HepG2 (cell line): Measurements from ENCODE around the gene ANAPC2. TPM values are rescaled to one million over a fixed set of nuclear protein-coding genes. Genes with fewer than 3 reads are reported as not detected.
A peak's percentile ranks its signal among the peaks of the same experiment; 100 is the strongest.

ENCODE experiments used
- ARNT ChIP-seq: fragments of 450-650 bp; IDR thresholded peaks from 2 replicates; pipeline ENCODE4 v1.6.1; 2017
- ATM ChIP-seq: fragments of 450-650 bp; IDR thresholded peaks from 2 replicates; pipeline ENCODE4 v1.7.1; 2017; ENCODE audit warnings: mild to moderate bottlenecking, borderline replicate concordance
- FOXK2 ChIP-seq: fragments of 450-650 bp; IDR thresholded peaks from 2 replicates; pipeline ENCODE4 v1.6.1; 2016
- HDAC1 ChIP-seq: sonication (generic); formaldehyde crosslinking; IDR thresholded peaks from 2 replicates; pipeline ENCODE4 v1.5.1; 2020; ENCODE audit warnings: mild to moderate bottlenecking, missing genetic modification reagents
- HES4 ChIP-seq: sonication (generic); formaldehyde crosslinking; IDR thresholded peaks from 2 replicates; pipeline ENCODE4 v1.9.0; 2021; ENCODE audit warnings: mild to moderate bottlenecking, missing genetic modification reagents, borderline replicate concordance
- MZF1 ChIP-seq: sonication (generic); formaldehyde crosslinking; IDR thresholded peaks from 2 replicates; pipeline ENCODE4 v1.8.1; 2023; ENCODE audit warnings: mild to moderate bottlenecking, missing genetic modification reagents, borderline replicate concordance
- PAF1 ChIP-seq: IDR thresholded peaks from 2 replicates; pipeline ENCODE4 v1.6.1; 2016; ENCODE audit warnings: missing genetic modification reagents, missing compliant biosample characterization
- POLR2A ChIP-seq, 2 experiments: IDR thresholded peaks; 2 replicates each; pipeline ENCODE4 v1.6.1; 2011; ENCODE audit warnings: low read depth in 2 of 2, low read length in 2 of 2, mild to moderate bottlenecking in 1 of 2, moderate library complexity in 1 of 2; ENCODE audit not compliant: insufficient read depth in 1 of 2
- RERE ChIP-seq: IDR thresholded peaks from 2 replicates; pipeline ENCODE4 v1.6.1; 2016; ENCODE audit warnings: low read depth, missing genetic modification reagents, missing compliant biosample characterization
- THRA ChIP-seq: sonication (generic); formaldehyde crosslinking; IDR thresholded peaks from 2 replicates; pipeline ENCODE4 v1.4.0; 2020; ENCODE audit warnings: missing genetic modification reagents, borderline replicate concordance
- ZBTB42 ChIP-seq: sonication (generic); formaldehyde crosslinking; IDR thresholded peaks from 2 replicates; pipeline ENCODE4 v1.5.0; 2020; ENCODE audit warnings: mild to moderate bottlenecking, missing genetic modification reagents
- ZNF10 ChIP-seq: sonication (generic); formaldehyde crosslinking; IDR thresholded peaks from 2 replicates; pipeline ENCODE4 v1.4.0; 2020; ENCODE audit warnings: mild to moderate bottlenecking, low read depth, missing genetic modification reagents, borderline replicate concordance
- ZNF225 ChIP-seq: sonication (generic); formaldehyde crosslinking; IDR thresholded peaks from 2 replicates; pipeline ENCODE4 v1.4.0; 2020; ENCODE audit warnings: mild to moderate bottlenecking, missing genetic modification reagents
- ZNF33A ChIP-seq: sonication (generic); formaldehyde crosslinking; IDR thresholded peaks from 2 replicates; pipeline ENCODE4 v1.5.1; 2020; ENCODE audit warnings: missing genetic modification reagents, mild to moderate bottlenecking, moderate library complexity, borderline replicate concordance
- ZNF414 ChIP-seq: sonication (generic); formaldehyde crosslinking; IDR thresholded peaks from 2 replicates; pipeline ENCODE4 v1.5.0; 2020; ENCODE audit warnings: missing genetic modification reagents
- ZNF709 ChIP-seq: sonication (generic); formaldehyde crosslinking; IDR thresholded peaks from 2 replicates; pipeline ENCODE4 v1.5.0; 2020; ENCODE audit warnings: mild to moderate bottlenecking, missing genetic modification reagents
- ZNF770 ChIP-seq: sonication (generic); formaldehyde crosslinking; IDR thresholded peaks from 2 replicates; pipeline ENCODE4 v1.5.0; 2020; ENCODE audit warnings: mild to moderate bottlenecking, missing genetic modification reagents
- ZNF780A ChIP-seq: sonication (generic); formaldehyde crosslinking; IDR thresholded peaks from 2 replicates; pipeline ENCODE4 v1.8.0; 2022; ENCODE audit warnings: mild to moderate bottlenecking, missing genetic modification reagents, moderate library complexity
- ZNF784 ChIP-seq: sonication (generic); formaldehyde crosslinking; IDR thresholded peaks from 2 replicates; pipeline ENCODE4 v1.5.1; 2020; ENCODE audit warnings: missing genetic modification reagents, mild to moderate bottlenecking, borderline replicate concordance
- polyA plus RNA-seq, 8 experiments: library from polyadenylated mRNA; depleted of rRNA in 3 of 8; stranded (reverse) in 7 of 8; unstranded in 1 of 8; fragments of >200 nt; fragmentation: Illumina TruSeq in 4 of 8; extraction: Trizol in 4 of 8; gene quantifications; 2 replicates each; pipeline versions ENCODE4 v1.2.1 to v1.2.3, GENCODE V29; 2011 to 2016; ENCODE audit warnings: low read depth in 4 of 8, missing spikeins in 1 of 8, mixed read lengths in 1 of 8; ENCODE audit not compliant: insufficient read depth in 1 of 8
- total RNA-seq, 5 experiments: library from RNA; depleted of rRNA; stranded (reverse); fragments of >200 nt; fragmentation: Illumina TruSeq; extraction: Trizol; gene quantifications; 2 replicates each; pipeline ENCODE4 v1.2.3, GENCODE V29; 2016; ENCODE audit warnings: low read depth in 1 of 5

Gene ANAPC2
- total and polyA plus RNA-seq, 2 of the 13 experiments (the other 11 are each of a cell fraction or from before 2014, with no cell fraction given) = 12.3 to 15.4 TPM

GRCh38 chr9:137235424-137236237 lies 47.3 kb upstream of the ANAPC2 start (continued):
- TF ChIP-seq ZNF709 (no peak), ZNF10 (CRISPR knock-in tag) (no peak), MZF1 (CRISPR knock-in tag) (no peak), POLR2A (IDR thresholded peaks at IDR 0.05; ENCODE audit: insufficient read depth in 1 of 2, low read depth in 2 of 2, low read length in 2 of 2) (no peak), ATM (no peak), ZNF225 (CRISPR knock-in tag) (no peak), ZNF33A (CRISPR knock-in tag) (no peak), ZBTB42 (CRISPR knock-in tag) (peak; percentile 91; the same call in 1 of the 2 replicates), PAF1 (no peak), THRA (CRISPR knock-in tag) (no peak), HES4 (CRISPR knock-in tag) (peak; percentile 61; the same call in 1 of the 2 replicates), ARNT (no peak), HDAC1 (CRISPR knock-in tag) (no peak), ZNF770 (CRISPR knock-in tag) (no peak), RERE (CRISPR knock-in tag) (no peak), ZNF780A (no peak), ZNF414 (CRISPR knock-in tag) (no peak), FOXK2 (no peak), ZNF784 (peak; percentile 59; the same call in 1 of the 2 replicates)
